Renal cortex interstitium (tissue), 11 donors: ENCODE measurements around the gene RPS21. TPM values are rescaled to one million over a fixed set of nuclear protein-coding genes. Genes with fewer than 3 reads are reported as not detected.

Experiments
- DNase-seq, 11 donors: peaks; one replicate each; pipeline ENCODE4 v3.0.0-alpha.2; 2013; ENCODE audit warnings: low read depth in 9 of 11, low spot score in 4 of 11; ENCODE audit errors: extremely low read depth in 1 of 11
- polyA plus RNA-seq, 3 donors: library from polyadenylated mRNA; unstranded; fragments of 120-200 nt; gene quantifications; one replicate each; pipeline ENCODE4 v1.2.1, GENCODE V29; 2013; ENCODE audit not compliant: insufficient read length in 3 of 3

The RPS21 gene
- polyA plus RNA-seq, 3 donors = 755 to 1,083 (median 940) TPM

DNA sequence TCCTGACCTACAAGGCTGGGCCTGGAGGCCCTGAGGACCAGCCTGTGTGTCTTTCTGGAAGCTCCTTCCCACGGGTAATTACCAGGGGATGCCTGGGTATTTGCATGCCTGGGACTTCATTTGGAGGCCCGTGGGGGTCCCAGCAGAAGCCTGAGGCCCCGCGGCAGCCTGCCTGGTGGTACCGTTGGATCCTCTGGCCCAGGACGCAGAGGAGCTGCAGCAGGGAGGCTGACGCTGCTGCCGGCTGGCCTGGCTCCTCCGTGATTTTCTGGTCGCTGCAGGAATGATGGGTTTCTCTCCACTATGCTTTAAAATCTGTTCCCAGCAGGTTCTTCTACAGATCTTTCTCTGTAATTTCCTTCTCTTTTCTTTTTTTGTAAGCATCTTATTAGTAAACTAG, 13.6 kb downstream of the RPS21 start:
- no peak for DNase-seq

DNA sequence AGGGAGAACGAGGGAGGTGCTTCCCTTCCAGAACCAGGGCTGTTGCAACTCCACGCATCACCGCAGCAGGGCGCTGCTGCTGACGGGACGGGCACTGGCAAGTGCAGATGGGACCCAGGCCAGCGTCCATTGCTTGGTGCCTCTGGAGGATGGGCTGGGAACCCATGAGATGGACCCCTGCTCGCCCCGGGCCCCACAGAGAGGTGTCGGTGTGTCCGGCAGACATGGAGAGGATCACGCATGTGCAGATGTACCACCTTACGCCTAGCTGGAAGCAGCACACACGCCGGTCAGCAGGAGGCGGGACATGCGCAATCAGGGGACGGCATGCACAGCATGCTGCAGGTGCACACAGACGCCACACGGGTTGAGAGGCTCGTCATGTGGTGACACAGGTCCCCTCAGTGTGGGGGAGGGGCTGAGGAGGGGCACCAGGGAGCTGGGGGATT, 14.5 kb downstream of the RPS21 start:
- DNase-seq = no peak

GRCh38 chr20:62402456-62403150, 15.7 kb downstream of the RPS21 start:
- no peak for DNase-seq

- DNase-seq = no peak
Observed at GRCh38 chr20:62403331-62403730, 16.4 kb downstream of the RPS21 start.

GRCh38 chr20:62404112-62404665, 17.3 kb downstream of the RPS21 start:
- DNase-seq = no peak

DNA sequence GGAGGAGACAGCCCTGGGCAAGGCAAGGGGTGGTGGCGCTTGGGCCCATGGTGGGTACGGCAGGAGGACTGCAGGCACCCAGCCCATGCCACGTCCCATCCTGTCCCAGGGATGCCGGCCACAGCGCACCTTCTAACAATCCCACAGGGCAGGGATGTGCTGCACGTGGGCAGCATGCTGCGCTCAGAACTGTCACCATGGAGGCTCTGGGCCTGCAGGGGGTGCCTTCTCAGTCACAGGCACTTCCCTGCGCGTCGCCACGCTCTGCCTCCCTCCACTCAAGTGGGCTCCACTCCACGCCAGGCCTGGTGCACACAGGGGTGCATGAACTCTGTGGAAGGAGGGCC, 17.8 kb downstream of the RPS21 start:
- no peak for DNase-seq

- no peak for DNase-seq
Observed at GRCh38 chr20:62405108-62405980, 18.4 kb downstream of the RPS21 start.

DNA sequence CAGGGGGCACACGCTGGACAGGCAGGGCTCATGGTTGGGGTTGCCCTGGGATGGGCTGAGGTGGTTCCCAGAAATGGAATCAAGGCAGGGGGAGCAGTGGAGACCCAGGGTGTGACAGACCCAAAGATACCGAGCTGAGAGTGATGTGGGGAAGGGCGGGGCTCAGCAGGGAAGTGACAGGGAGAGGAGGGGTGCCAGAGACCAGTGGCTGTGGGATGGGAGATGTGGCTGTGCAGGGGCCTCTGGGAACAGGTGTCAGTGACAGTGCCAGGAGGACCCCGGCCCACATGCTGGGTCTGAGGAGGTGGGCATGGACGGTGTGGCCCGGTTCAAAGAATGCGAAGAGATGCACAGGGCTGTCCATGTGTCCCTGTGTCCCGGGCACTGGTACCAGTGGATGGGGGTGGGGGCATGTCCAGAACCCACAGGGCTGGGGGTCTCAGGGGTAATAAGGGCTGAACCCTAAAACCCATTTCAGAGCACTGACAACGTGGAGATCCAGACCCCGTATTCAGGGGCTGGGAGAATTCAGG, 19.1 kb downstream of the RPS21 start:
- DNase-seq = no peak

DNA sequence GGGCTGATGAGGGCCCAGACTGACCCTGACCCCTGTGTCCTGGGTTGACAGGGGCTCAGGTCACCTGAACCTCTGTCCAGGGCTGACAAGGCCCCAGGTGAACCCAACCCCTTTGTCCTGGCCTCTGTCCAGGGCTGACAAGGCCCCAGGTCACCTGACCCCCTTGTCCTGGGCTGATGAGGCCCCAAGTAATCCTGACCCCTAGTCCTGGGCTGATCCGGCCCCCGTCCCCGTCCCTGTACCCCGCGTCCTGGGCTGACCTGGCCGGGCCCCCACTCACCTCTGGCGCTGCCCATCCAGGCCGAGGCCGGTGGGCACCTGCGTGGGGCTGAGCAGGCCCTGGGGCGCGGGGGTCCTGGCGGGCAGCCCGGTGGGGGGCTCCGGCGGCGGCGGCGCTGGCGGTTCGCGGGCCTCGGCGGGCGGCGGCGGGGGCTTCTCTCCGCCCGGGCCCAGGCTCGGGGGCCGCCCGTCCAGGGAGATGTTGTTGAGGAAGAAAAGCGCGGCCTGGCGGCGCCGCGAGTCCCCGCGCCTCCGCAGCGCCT, 19.8 kb downstream of the RPS21 start:
- no peak for DNase-seq

GRCh38 chr20:62407221-62407992, 20.5 kb downstream of the RPS21 start, which contains the start of gene CABLES2:
Gene CABLES2 (minus strand): TSS chr20:62407285. CDS start chr20:62407276, 9 bp downstream.
- DNase-seq = peak in 9 of 11 donors; percentile 77 to 90 (median 89)

DNA sequence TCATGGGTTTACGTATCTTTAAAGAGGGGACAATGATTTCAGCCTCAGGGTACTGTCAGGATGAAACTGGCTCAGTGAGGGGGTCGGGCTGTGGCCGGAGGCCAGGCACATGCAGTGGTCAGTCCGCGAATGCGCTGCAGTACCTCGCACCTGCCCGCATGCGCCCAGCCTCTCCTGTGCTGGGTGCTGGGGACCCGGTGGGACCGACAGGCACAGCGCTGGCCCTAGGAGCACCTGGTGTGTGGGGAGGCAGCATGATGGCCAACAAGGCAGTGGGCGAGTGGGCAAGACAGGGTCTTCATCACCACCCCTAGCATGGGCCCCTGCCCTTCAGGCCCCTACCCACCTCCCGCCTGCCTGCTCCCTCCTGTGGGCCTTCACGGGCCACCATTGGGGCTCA, 21.2 kb downstream of the RPS21 start:
- DNase-seq = no peak

DNA sequence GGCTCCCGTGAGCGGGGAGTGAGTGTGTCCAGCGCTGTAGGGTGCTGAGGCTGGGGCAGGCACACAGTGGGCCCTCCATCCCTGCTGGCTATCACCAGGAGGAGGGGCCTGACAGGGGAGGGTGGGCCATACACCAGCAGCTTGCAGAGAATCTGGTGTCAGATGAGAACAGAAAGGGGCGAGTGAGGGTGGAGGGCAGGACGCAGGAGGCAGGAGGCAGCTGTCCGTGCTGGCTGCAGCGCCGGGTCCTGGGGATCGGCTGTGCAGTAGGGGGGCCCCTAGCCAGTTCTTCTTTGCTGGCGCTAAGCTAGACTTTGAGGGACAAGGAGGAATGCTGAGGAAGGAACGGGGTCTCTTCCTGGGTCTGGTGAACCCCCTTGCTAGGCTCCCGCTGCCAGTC, 21.7 kb downstream of the RPS21 start:
- DNase-seq = no peak

DNA sequence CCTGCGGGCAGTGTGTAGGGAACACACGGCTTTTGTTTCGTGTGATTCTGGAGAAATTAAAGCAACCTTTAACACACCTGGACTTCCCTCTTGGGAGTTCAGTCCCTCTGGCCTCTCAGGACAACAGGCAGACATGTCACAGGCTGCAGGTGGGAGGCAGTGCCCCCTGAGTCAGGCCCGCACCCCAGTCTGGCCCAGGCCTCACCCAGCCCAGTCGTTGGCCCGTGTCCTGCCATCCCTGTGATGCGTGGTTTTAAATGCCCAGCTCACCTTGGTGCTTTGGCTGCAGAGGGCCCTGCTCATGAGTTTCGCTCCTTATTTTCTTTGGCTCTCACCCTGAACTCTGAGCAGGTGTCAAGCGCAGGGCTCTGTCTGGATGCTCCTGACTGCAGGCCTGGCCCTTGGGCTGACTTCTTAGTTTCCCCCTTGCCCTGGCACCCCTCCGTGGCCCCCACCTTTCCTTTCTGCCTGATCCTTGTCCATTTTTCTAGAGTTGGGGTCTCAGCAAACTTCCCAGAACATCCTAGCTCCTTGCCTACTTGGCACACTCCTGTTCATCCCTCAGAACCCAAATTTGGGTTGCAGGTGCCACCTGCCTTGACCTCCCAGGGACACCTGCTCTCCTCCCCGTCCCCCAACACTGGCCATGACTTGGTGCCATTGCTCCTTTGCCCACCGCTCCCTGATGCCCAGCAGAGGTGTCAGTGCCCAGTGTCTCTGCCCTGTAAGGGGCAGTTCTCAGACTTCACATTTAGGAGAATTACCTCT, 22.4 kb downstream of the RPS21 start:
- no peak for DNase-seq

GRCh38 chr20:62409931-62410745, 23.2 kb downstream of the RPS21 start:
- peak in 5 of 11 donors; percentile 42 to 69 (median 51) for DNase-seq

DNA sequence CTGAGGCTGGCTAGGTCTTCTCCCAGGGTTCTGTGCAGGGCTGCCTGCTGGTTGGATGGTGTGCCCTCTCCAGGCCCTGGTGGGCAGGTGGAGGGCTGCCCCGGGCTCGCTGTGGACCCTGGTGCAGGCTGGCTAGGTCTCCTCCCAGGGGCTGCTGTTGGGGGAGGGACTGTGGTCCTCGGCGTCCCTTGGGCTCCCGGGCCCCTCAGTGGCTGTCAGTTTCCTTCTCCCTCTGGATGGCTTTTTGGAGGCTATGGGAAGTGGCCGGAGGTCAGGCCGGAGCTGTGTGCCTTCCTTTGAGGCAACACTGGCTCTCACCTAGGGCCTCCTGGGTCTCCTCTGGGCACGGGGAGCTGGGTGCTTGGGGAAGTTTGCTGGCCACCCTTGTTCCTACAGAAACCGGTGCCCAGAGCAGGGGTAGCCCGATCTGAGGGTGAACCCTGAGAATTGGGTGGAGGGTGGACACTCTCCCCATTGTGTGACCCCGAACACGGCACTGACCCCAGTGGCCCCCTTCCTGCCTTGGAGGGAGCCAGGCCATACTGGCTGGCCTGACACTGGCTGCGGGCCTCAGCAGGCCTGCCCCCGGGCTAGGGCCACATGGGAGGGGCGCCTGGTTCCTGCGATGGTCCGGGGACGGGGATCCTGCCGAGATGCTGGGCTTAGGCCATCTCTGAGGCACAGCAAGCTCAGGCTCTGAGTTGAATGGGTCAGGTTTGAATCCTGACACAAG, 24.0 kb downstream of the RPS21 start:
- DNase-seq = no peak

- no peak for DNase-seq
Observed at GRCh38 chr20:62411479-62412193, 24.7 kb downstream of the RPS21 start.
